ENCODE data around the gene UNC119B.

- TF ChIP-seq CTCF (IDR thresholded peaks at IDR 0.05) (no peak), POLR2A (IDR thresholded peaks at IDR 0.05) (no peak)
Observed at GRCh38 chr12:120666571-120667390, 43.5 kb upstream of the UNC119B start.
